Renal cortical epithelial cell (primary cell): Measurements from ENCODE around the gene ZNF438. TPM values are rescaled to one million over a fixed set of nuclear protein-coding genes. Genes with fewer than 3 reads are reported as not detected.
"Not testable (repeated sequence)": the region's sequence is repeated elsewhere in the genome, so short reads cannot be mapped to it uniquely, and the experiment has no call there.

Experiments
- DNase-seq: peaks from one replicate; pipeline ENCODE4 v3.0.0-alpha.2; 2011; ENCODE audit warnings: low read depth
- total RNA-seq: library from RNA; depleted of rRNA; stranded (reverse); fragments of >200 nt; gene quantifications from 2 replicates; pipeline ENCODE4 v1.2.3, GENCODE V29; 2014

Gene ZNF438
- total RNA-seq: 2.1 and 3.9 TPM in 2 replicates

GRCh38 chr10:31031558-31032257, at the start of gene ZNF438:
ZNF438 (minus strand) TSS chr10:31031865; CDS start chr10:30877034, 154,831 bp downstream.
- peak; percentile 80 for DNase-seq

GRCh38 chr10:31076610-31076988, 44.9 kb upstream of the ZNF438 start:
- DNase-seq: no peak

GRCh38 chr10:31075881-31076609, 44.4 kb upstream of the ZNF438 start:
- DNase-seq: no peak

GRCh38 chr10:31075434-31075833, 43.8 kb upstream of the ZNF438 start:
- peak; percentile 86 for DNase-seq

- no peak for DNase-seq
Observed at GRCh38 chr10:31074722-31075086, 43.0 kb upstream of the ZNF438 start.

- no peak for DNase-seq
Observed at GRCh38 chr10:31073996-31074721, 42.5 kb upstream of the ZNF438 start.

- DNase-seq: no peak
Observed at GRCh38 chr10:31073211-31073610, 41.5 kb upstream of the ZNF438 start.

GRCh38 chr10:31072451-31072850, 40.8 kb upstream of the ZNF438 start:
- DNase-seq: no peak

GRCh38 chr10:31071232-31072005, 39.8 kb upstream of the ZNF438 start:
- peak; percentile 60 for DNase-seq

- no peak for DNase-seq
Observed at GRCh38 chr10:31070691-31071090, 39.0 kb upstream of the ZNF438 start.

GRCh38 chr10:31070025-31070424, 38.4 kb upstream of the ZNF438 start:
- no peak for DNase-seq

- DNase-seq: no peak
Observed at GRCh38 chr10:31069411-31069810, 37.7 kb upstream of the ZNF438 start.

GRCh38 chr10:31064348-31064747, 32.7 kb upstream of the ZNF438 start:
- peak; percentile 59 for DNase-seq

- DNase-seq: no peak
Observed at GRCh38 chr10:31063841-31064240, 32.2 kb upstream of the ZNF438 start.

- DNase-seq: no peak
Observed at GRCh38 chr10:31062856-31063255, 31.2 kb upstream of the ZNF438 start.

- DNase-seq: no peak
Observed at GRCh38 chr10:31061941-31062340, 30.3 kb upstream of the ZNF438 start.

- peak; percentile 58 for DNase-seq
Observed at GRCh38 chr10:31058795-31059703, 27.4 kb upstream of the ZNF438 start.

- DNase-seq: not testable (repeated sequence)
Observed at GRCh38 chr10:31056678-31057077, 25.0 kb upstream of the ZNF438 start.

GRCh38 chr10:31055573-31056251, 24.0 kb upstream of the ZNF438 start:
- no peak for DNase-seq

GRCh38 chr10:31051703-31052102, 20.0 kb upstream of the ZNF438 start:
- peak; percentile 90 for DNase-seq
